Measurements from ENCODE around the gene TBCD.
A peak's percentile ranks its signal among the peaks of the same experiment; 100 is the strongest.
"Not testable (repeated sequence)": the region's sequence is repeated elsewhere in the genome, so short reads cannot be mapped to it uniquely, and the experiment has no call there.

Gene TBCD

DNA sequence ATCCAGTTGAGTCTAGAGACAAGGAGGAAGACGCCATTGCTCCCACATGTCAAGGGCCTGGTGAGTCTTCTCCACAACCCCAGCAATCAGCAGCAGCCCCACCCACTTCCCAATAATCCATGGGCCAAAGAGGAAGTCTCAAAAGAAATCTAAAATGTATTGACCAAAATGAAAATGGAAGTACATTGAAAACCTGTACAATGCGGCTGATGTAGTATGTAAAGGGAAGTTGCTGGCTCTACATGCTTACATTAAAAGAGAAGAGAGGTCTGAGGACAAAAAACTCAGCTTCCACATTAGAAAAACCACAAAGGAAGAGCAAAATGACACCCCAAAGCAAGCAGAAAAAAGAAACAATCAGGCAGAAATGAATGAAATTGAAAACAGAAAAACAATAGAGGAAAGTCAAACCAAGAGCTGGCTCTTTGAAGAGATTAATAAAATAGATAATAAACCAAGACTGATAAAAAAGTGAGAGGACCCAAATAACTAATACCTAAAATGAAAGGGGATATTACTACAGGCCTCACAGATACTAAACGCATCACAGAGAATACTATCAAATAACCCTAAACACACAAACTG is 227.0 kb downstream of the TBCD start:
- no peak for DNase-seq

GRCh38 chr17:82979718-82980117 is 227.9 kb downstream of the TBCD start:
- no peak for DNase-seq

GRCh38 chr17:82980632-82981031 is 228.8 kb downstream of the TBCD start:
- DNase-seq = no peak

- DNase-seq = no peak
These were observed 229.4 kb downstream of the TBCD start for GRCh38 chr17:82981141-82981730.

GRCh38 chr17:82983510-82984248 is 231.8 kb downstream of the TBCD start:
- no peak for DNase-seq

GRCh38 chr17:82984249-82984617 is 232.4 kb downstream of the TBCD start:
- not testable (repeated sequence) for DNase-seq

DNA sequence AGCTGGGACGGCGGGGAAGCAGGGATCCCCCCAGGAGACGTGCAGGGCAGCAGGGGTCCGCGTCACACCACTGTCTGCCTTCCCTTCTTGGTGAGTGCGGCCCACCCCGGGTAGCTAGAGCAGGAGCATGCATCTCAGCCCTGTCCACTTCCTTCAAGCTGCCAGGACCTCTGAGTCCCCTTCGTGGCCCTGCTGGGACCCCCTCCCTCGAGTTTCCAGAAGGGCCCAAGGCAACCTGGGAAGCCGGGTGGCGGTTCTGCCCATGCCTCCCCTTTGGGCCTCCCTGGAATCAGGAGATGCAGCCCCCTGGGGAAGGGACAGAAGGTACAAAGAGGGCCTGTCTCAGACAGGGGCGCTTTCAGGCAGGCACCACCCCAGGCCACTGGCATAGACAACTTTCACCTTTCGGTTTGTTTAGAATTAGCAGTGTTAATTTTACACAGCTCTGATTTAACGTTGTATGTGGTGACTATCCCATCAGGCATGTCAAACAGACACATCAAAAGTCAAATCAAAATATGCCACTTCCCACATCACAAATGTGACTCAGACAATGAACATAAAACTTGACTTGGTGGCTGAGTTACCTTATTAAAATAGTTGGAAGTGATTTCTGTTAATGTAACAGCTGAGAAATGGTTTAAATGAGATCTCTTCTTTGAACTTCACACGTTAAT is 233.0 kb downstream of the TBCD start:
- no peak for DNase-seq

GRCh38 chr17:82985428-82985805 is 233.6 kb downstream of the TBCD start:
- no peak for DNase-seq

DNA sequence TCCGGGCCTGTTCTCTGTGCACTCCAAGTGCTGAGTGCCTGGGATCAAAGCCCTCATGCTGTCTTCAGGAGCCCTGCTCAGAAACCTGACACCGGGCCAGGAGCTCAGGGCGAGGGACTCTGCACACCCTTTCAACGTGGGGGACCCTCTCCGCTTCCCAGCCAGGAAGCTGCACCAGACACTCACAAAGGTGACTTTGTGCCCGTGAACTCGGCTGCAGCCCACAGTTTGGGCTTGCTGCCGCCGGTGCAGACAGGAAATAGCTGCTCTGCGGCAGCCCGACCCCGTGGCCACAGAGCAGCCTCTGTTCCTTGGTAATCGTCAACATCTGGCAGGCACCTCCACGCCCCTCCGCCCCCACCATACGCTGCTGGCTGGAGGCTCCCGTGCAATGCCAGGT is 234.1 kb downstream of the TBCD start:
- peak; percentile 45 for DNase-seq

DNA sequence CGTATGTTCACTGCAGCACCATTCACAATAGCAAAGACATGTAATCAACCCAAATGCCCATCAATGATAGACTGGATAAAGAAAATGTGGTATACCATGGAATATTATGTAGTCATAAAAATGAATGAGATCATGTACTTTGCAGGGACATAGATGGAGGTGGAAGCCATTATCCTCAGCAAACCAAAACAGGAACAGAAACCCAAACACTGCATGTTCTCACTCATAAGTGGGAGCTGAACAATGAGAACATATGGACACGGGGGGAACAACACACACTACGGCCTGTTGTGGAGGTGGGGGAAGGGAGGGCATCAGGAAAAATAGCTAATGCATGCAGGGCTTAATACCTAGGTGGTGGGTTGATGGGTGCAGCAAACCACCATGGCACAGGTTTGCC is 237.2 kb downstream of the TBCD start:
- DNase-seq = not testable (repeated sequence)

DNA sequence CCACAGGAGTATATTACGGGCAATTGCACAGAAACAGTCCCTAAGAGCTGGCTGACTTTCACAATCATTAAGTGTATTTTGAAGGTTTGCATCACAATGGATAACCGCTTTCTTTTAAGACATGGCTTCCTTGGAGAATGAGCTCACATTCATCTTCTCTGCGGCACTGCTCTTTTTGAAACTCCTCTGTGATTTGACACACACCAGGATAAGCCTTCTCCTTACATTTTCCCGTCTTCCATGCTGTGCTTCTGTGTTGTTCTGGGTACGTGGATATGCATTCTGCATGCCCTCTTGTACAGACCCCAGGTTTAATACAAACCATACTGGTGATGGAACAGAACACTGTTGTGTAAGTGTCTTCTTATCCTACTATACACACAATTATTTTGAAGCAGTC is 238.0 kb downstream of the TBCD start:
- DNase-seq = no peak

- DNase-seq = no peak
These were observed 241.1 kb downstream of the TBCD start for GRCh38 chr17:82993005-82993404.
